Gastroesophageal sphincter (tissue), 4 donors: Measurements from ENCODE around the gene DYRK1B. TPM values are rescaled to one million over a fixed set of nuclear protein-coding genes. Genes with fewer than 3 reads are reported as not detected.

Source experiments
- ATAC-seq: fragments of 150-250 bp; one replicate; pipeline ENCODE4 v1.9.1; 2016; ENCODE audit warnings: mild to moderate bottlenecking, moderate library complexity
- H3K27ac ChIP-seq, 4 donors: fragments of 200-600 bp; sonication (generic) in 3 of 4; 1 replicate in 3 of 4; 2 replicates in 1 of 4; pipeline ENCODE4 v1.5.1; 2016 to 2019
- H3K27me3 ChIP-seq: fragments of 200-600 bp; sonication (generic); one replicate; pipeline ENCODE4 v1.5.1; 2019
- H3K36me3 ChIP-seq, 2 donors: fragments of 200-600 bp; sonication (generic); one replicate each; pipeline ENCODE4 v1.5.1; 2019; ENCODE audit warnings: control low read depth in 1 of 2
- H3K4me1 ChIP-seq, 3 donors: fragments of 200-600 bp; sonication (generic); 1 replicate in 2 of 3; 2 replicates in 1 of 3; pipeline ENCODE4 v1.5.1; 2016 to 2019; ENCODE audit warnings: control low read depth in 2 of 3
- H3K4me3 ChIP-seq, 2 donors: fragments of 200-600 bp; sonication (generic); one replicate each; pipeline ENCODE4 v1.5.1; 2019; ENCODE audit warnings: mild to moderate bottlenecking in 1 of 2, moderate library complexity in 1 of 2
- H3K9me3 ChIP-seq, 3 donors: fragments of 200-600 bp; sonication (generic); one replicate each; pipeline ENCODE4 v1.5.1; 2017 to 2019; ENCODE audit warnings: control low read depth in 2 of 3
- CTCF ChIP-seq, 4 experiments: fragments of 200-600 bp in 2 of 4; fragments of 450-650 bp in 2 of 4; sonication (generic) in 1 of 4; IDR thresholded peaks; one replicate each; pipeline ENCODE4 v1.5.1; 2017 to 2019; ENCODE audit warnings: antibody characterized with exemption in 4 of 4, mild to moderate bottlenecking in 2 of 4, moderate library complexity in 2 of 4
- EP300 ChIP-seq: sonication (generic); formaldehyde crosslinking; IDR thresholded peaks from one replicate; pipeline ENCODE4 v1.6.1; 2017; ENCODE audit warnings: antibody characterized with exemption, mild to moderate bottlenecking
- POLR2A ChIP-seq, 2 donors: fragments of 450-650 bp; IDR thresholded peaks; one replicate each; pipeline ENCODE4 v1.6.1; 2017; ENCODE audit warnings: antibody characterized with exemption in 2 of 2, mild to moderate bottlenecking in 2 of 2, moderate library complexity in 1 of 2
- POLR2AphosphoS5 ChIP-seq: sonication (generic); formaldehyde crosslinking; IDR thresholded peaks from one replicate; pipeline ENCODE4 v1.6.1; 2017; ENCODE audit warnings: antibody characterized with exemption
- WGBS, 2 donors: methylation state at CpG; one replicate each; pipeline ENCODE4 v1.1.5; 2018; ENCODE audit warnings: low coverage in 1 of 2; 5-methylcytosine and 5-hydroxymethylcytosine counted together
- total RNA-seq, 4 donors: library from RNA; depleted of rRNA; stranded (reverse); fragments of >200 nt; gene quantifications; one replicate each; pipeline ENCODE4 v1.1.0, GENCODE V29; 2016

The DYRK1B gene
- total RNA-seq, 4 donors from 2014 or later = 8.6 to 19.4 (median 11.4) TPM

- Histone ChIP-seq H3K4me3 (no peak overlapping the region), H3K4me1 (peaks cover 3 to 25% (median 6%) of the 10 kb centered on the region in 3 donors), H3K27me3 (no peaks in the 10 kb centered on the region), H3K27ac (no peak overlapping the region), H3K9me3 (no peaks in the 10 kb centered on the region), H3K36me3 (peaks cover 0 to 22% of the 10 kb centered on the region in 2 donors)
- no peak for ATAC-seq
- 87 to 91% methylated on average over 6 of the region's 6 CpGs for WGBS, 2 donors
- TF ChIP-seq POLR2AphosphoS5 (no peak), POLR2A (IDR thresholded peaks at IDR 0.05) (no peak), CTCF (IDR thresholded peaks at IDR 0.05) (no peak), EP300 (no peak)
These were observed 13.3 kb downstream of the DYRK1B start for GRCh38 chr19:39820696-39821095.

- Histone ChIP-seq H3K36me3 (peaks cover 0 to 17% of the 10 kb centered on the region in 2 donors), H3K4me3 (no peak overlapping the region), H3K9me3 (no peaks in the 10 kb centered on the region), H3K27ac (no peak overlapping the region), H3K27me3 (no peaks in the 10 kb centered on the region), H3K4me1 (peaks cover 3 to 18% (median 6%) of the 10 kb centered on the region in 3 donors)
- ATAC-seq = no peak
- 80 to 83% methylated on average over 1 to 3 of the region's 3 CpGs for WGBS, 2 donors
- TF ChIP-seq EP300 (no peak), CTCF (IDR thresholded peaks at IDR 0.05) (no peak), POLR2A (IDR thresholded peaks at IDR 0.05) (no peak), POLR2AphosphoS5 (no peak)
These were observed 14.2 kb downstream of the DYRK1B start for GRCh38 chr19:39819786-39820185.

GRCh38 chr19:39818626-39819097 is 15.3 kb downstream of the DYRK1B start:
- Histone ChIP-seq H3K27ac (no peak overlapping the region), H3K27me3 (no peaks in the 10 kb centered on the region), H3K9me3 (no peaks in the 10 kb centered on the region), H3K4me1 (peaks cover 2 to 12% (median 2%) of the 10 kb centered on the region in 3 donors), H3K4me3 (no peak overlapping the region), H3K36me3 (peaks cover 0 to 17% of the 10 kb centered on the region in 2 donors)
- no peak for TF ChIP-seq EP300
- TF ChIP-seq CTCF (IDR thresholded peaks at IDR 0.05) = no peak
- TF ChIP-seq POLR2A (IDR thresholded peaks at IDR 0.05) = no peak
- WGBS, 2 donors = 90 to 100% methylated on average over 1 to 2 of the region's 4 CpGs
- ATAC-seq = no peak

GRCh38 chr19:39817888-39818561 is 15.9 kb downstream of the DYRK1B start:
- peaks cover 0 to 6% (median 0%) of the 10 kb centered on the region in 3 donors for H3K4me1 ChIP-seq
- H3K27ac ChIP-seq = no peak overlapping the region
- H3K36me3 ChIP-seq = peaks cover 0 to 17% of the 10 kb centered on the region in 2 donors
- TF ChIP-seq EP300 (no peak), POLR2AphosphoS5 (no peak), CTCF (IDR thresholded peaks at IDR 0.05) (no peak), POLR2A (IDR thresholded peaks at IDR 0.05) (no peak)
- 85 to 96% methylated on average over 6 of the region's 12 CpGs for WGBS, 2 donors
- H3K27me3 ChIP-seq = no peaks in the 10 kb centered on the region
- no peaks in the 10 kb centered on the region for H3K9me3 ChIP-seq
- no peak for ATAC-seq
- no peak overlapping the region for H3K4me3 ChIP-seq
